CD4-positive, alpha-beta T cell treated with Interleukin-17A for 1 hour (primary cell): ENCODE data around the gene CTSE.
A peak's percentile ranks its signal among the peaks of the same experiment; 100 is the strongest.

Experiments used
- DNase-seq: peaks from one replicate; pipeline ENCODE4 v3.0.0-alpha.2; 2020

Gene CTSE

DNA sequence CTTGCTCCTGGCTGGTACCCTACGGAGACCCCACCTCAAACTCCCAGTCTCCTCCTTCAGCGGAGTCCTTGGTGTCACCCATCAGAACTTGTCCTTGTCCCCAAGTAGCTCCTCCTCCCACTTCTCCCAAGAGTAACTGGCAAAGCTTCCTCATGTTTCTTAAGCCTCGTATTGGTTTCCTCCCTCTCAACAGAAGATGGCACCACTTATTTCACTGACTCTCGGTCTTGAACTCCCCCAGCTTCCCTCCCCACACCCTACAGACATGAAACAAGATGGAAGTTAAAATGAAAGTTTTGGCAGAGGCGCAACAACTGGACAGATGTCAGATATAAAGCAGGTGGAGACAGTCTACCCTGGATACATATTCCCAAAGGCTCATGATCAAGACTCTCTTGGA lies 33.9 kb downstream of the CTSE start:
- no peak for DNase-seq

DNA sequence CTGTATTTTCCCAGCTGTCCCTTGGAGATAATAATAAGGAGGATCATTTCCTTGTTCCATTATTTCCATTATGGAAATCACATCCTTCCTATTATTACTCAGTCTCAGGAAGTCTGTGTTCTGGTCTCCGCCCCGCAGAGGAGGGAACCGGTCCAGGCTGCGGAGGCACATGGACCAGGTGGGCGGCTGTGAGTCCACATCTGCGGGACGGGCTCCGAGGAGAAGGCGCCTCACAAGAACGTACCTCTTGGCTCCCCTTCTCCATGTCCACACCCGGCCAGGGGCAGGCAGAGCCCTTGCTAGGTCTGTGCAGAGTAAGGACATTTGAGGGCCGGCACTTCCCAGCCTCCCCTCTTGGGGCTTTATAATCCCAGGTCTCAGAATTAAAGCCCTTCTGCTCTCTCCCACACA lies 35.1 kb downstream of the CTSE start:
- no peak for DNase-seq

- DNase-seq: no peak
Observed at GRCh38 chr1:205986861-205987260, 36.8 kb downstream of the CTSE start.

- DNase-seq: no peak
Observed at GRCh38 chr1:205986292-205986691, 37.4 kb downstream of the CTSE start.

DNA sequence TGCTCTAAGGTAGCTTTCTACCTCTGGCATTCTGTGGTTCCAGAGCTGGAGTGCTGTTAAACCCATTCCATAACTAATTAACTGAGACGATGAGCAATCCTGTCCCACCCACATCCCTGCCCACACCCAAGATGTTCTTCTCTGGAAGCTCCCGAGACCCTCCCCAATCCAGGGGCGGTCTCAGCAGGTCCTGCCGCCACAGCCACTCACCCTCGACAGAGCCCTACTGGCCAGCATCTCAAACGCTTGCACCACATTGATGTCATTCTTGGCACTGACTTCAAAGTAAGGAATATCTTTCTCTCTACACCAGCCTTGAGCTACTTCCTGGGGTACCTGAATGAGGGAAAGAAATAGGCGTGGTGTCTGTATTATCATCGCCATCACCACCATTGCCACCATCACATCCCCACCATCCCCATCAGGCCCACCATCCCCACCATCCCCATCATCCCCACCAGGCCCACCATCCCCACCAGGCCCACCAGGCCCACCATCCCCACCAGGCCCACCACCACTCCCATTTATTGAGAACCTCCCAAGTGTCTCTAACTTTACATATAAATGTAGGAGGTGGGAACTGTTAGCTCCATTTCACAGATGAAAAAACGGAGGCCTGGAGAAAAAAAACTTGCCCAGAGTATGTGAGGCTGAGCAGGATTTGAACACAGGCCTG lies 38.2 kb downstream of the CTSE start:
- DNase-seq: no peak

DNA sequence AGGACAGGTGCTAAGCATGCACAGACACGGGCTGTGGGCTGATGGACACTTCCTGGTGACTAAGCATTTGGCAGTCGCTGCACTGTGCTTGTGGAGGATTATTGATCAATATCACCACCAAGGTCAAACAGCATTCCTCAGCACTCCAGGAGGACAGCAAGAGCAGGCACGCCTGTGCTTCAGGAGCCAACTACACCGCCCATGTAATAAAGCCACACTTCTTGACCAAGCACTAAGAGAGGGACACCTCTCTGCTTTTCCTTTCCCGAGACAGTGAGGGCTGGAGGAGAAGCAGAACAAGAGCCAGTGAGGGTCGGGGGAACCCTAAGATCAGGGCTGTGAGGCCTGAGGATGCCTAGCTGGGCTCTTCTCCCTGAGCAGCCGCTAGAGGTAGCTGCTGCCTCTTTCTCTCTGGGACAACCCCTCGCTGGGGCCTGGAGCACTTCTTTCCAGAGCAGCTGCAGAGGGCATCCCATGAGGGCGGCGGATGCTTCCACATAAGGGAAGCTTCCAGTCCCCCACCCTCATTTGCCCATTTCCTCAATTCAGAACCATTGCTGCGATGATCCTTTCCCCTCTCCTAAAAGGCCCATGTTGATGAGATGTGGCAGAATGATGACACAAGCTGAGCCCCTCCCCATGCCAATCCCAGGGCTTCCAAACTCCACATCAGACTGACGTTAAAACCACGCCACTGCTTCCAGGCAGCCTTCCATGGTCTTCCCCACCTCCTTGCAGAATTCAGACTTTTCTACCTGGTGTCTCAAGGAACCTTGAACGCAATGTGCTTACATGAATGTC lies 39.6 kb downstream of the CTSE start:
- no peak for DNase-seq

- no peak for DNase-seq
Observed at GRCh38 chr1:205981257-205981656, 42.4 kb downstream of the CTSE start.

DNA sequence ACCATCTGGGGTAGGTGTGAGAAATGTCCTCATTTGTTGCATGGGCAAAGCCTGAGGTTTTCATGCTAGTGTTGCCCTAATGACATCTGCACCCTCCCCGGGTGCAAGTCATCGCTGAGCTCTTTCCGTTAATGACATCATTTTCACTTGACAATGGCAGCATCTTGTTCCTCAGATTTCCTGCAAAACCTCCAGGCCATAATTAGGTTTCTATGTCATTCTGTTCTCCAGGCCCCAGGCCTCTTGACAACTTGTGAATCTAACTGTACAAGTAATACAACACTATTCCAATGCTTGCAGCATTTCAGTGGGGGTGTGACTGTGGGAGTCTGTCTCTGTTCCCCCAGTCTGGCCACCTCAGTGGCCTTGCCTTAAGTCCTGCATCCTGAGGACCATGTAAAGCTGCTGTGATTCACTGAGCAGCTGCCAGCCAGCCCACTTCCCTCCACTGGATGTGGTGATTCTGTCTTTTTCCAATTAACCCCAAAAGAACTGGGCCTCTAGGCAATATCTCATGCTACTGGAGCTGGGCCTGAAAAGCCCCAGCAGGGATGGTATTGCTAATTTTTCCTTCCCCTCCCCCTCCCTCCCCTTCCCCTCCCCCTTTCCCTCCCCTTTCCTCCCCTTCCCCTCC lies 43.3 kb downstream of the CTSE start:
- DNase-seq: no peak

DNA sequence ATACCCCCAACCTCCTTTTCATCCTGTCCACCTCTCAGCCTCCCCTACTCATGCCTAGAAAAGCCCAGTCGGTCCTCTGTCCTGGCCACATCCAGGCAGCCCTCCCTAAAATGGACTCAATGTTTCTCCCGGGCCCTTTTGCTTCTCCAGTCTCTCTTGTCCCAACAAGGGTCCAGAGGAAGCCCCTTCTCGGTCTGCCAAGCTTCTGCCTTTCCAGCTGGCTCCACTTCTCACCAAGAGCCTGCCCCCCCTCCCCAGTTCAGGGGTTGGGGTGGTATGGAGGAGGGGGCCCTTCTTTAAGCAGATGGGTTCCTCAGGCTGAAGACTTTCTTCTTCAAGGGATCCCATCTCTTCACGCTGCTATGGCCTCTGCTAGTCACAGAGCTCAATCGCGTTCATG lies 44.4 kb downstream of the CTSE start:
- no peak for DNase-seq

DNA sequence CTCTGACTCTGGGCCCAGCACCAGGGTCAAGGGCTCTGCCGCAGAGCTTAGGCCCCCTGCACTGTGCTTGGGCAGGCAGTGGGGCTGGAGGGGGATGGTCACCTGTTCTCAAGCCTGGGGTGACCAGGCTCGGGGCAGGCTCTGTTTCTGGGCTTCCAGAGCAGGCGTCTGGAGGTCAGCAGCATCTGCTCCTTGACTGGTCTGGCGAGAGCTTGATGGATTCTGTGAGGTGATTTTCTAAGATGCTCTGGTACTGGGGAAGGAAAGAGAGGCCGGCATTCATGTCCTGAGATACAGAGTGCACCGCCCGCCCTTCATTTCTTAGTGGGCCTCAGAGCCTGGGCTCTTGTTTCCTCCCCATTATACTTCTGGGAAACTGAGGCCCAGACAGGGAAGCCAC lies 45.0 kb downstream of the CTSE start:
- DNase-seq: no peak

GRCh38 chr1:205977402-205978014 lies 46.2 kb downstream of the CTSE start:
- DNase-seq: peak; percentile 75

DNA sequence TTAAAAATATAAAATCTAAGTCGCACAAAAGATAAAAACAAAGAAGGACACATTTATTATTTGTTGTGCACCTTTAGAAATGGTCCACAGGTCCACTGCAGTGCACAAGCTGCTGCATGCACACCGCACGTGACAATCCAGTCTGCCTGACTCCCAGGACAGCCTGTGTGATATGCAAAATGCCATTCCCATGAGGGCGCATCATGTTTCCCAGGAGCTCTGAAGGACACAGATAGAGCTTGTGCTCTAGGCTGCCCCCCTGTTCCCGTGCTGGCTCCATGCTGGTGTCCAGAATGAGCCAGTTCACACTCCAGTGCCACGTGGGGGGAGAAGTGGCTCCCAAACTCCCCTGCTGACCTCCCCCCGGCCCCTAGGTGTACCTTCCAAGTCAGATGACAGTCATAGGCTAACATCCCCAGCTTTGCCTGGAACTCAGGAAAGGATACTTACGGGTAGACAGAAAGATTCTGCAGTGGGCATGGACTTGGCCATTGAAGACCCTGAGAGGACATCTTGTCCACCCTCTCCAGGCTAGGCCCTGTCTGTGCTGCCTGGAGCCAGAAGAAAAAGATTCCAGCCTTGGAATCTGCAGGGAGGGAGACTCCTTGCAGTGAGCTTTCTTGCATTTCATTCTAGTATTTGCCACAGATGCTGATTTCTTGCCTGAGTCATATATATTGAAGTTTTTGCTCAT lies 46.8 kb downstream of the CTSE start:
- DNase-seq: no peak

GRCh38 chr1:205976036-205976435 lies 47.7 kb downstream of the CTSE start:
- DNase-seq: no peak

DNA sequence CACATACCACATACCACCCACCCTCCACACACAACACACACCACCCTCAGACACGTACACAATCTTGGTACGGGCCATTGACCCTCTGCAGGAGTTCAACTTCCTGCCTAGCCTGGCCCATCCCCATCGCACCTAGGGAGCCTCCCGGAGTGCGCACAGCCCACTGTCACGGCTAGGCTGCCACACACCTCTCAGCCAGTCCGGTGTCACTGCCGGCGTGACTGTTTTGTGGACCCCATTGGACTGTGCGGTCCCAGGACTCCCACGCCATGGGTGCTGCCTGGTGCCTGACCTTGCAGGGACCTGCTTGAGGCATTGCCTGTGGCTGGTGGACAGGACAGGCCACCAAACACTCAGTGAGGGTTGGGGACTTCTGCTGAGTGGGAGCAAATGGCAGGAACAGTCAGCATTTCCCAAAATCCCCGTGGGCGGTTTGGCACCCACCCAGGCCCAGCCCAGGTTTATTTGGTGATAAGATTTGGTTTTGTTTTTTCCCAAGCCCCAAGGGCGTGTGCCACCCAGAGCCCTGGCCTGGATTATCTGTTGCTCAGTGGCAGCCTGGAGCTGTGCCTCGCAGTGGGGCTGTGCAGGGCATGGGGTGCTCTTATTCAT lies 48.2 kb downstream of the CTSE start:
- no peak for DNase-seq

- no peak for DNase-seq
Observed at GRCh38 chr1:205974712-205975111, 49.0 kb downstream of the CTSE start.

GRCh38 chr1:205973377-205974232 lies 50.1 kb downstream of the CTSE start:
- DNase-seq: no peak

- DNase-seq: no peak
Observed at GRCh38 chr1:205972491-205973168, 51.1 kb downstream of the CTSE start.

GRCh38 chr1:205972081-205972480 lies 51.6 kb downstream of the CTSE start:
- no peak for DNase-seq

GRCh38 chr1:205971082-205971481 lies 52.6 kb downstream of the CTSE start:
- DNase-seq: no peak

- DNase-seq: no peak
Observed at GRCh38 chr1:205970486-205970885, 53.2 kb downstream of the CTSE start.

DNA sequence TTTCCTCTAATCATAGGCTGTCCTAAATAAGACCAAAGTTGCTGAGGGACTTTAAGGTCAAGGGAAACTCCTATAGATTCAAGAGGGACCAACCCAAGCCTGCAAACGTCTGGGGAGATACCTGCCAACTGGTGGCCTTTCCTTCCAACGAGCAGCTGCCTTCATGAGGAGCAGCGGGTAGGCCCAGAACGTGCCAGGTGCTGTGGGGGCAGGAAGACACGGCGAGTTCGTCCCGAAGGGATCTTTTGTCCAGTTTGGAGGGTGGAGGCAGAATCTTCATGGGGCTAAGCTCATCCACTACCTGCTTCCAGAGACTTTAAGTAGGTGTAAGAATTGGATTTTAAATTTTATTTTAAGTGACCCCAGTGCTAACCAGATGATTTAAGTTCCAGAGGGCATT lies 54.5 kb downstream of the CTSE start:
- DNase-seq: no peak
